Measurements from ENCODE around the gene SKAP1. TPM values are rescaled to one million over a fixed set of nuclear protein-coding genes. Genes with fewer than 3 reads are reported as not detected.
A peak's percentile ranks its signal among the peaks of the same experiment; 100 is the strongest.
"Not testable (repeated sequence)": the region's sequence is repeated elsewhere in the genome, so short reads cannot be mapped to it uniquely, and the experiment has no call there.

Gene SKAP1
- total RNA-seq, 1 experiment from 2014 or later, result 4.7 TPM

GRCh38 chr17:48413613-48414405 is 16.2 kb downstream of the SKAP1 start:
- DNase-seq (ENCODE audit: low spot score), result no peak

DNA sequence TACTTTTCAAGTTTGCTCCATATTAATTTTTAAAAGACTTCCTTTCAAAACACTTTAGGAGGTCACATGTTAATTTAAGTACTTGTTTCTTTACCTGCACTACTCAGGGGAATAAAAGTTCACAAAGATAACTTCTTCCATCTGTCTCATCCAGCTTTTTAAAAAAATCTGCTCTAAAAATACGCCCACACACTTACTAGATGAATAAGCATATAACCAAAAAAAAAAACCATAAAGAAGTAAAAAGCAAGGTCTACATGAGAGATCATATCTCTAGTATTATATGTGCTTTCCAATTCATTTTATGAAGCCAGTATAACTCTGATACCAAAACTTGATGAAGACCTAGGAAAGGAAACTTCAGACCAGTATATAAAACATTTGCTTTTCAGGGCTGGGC is 17.2 kb downstream of the SKAP1 start:
- no peak for DNase-seq (ENCODE audit: low spot score)

GRCh38 chr17:48410821-48411220 is 19.2 kb downstream of the SKAP1 start:
- not testable (repeated sequence) for DNase-seq (ENCODE audit: low spot score)

GRCh38 chr17:48409607-48410006 is 20.4 kb downstream of the SKAP1 start:
- DNase-seq (ENCODE audit: low spot score), result no peak

DNA sequence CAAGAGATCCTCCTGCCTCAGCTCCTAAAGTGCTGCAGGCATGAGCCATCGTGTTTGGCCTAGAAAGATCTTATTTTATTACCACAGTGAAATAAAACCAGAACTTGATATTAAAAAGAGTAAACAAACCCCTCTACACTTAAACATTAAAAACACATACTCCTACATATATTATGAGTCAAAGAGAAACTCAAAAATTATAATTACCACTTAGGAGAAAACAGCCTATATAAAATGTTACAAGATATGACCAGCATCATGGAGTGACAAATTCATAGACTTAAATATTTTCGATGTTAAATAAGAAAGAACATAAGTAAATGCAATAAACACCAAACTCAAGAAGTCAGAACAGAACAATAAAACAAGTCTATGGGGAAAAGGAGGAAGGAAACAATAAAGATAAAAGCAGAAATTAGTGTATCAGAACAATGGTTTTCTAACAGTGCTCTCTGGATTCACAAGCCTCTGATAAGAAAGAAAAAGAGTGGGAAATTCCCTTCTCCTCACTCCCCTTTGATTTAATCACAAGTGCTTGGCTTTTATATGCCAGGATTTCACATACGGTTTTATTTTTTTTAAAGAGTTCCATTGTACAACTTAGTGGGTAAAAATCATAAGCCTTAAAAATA is 23.0 kb downstream of the SKAP1 start:
- no peak for DNase-seq (ENCODE audit: low spot score)

GRCh38 chr17:48394821-48395220 is 35.2 kb downstream of the SKAP1 start:
- no peak for DNase-seq (ENCODE audit: low spot score)

DNA sequence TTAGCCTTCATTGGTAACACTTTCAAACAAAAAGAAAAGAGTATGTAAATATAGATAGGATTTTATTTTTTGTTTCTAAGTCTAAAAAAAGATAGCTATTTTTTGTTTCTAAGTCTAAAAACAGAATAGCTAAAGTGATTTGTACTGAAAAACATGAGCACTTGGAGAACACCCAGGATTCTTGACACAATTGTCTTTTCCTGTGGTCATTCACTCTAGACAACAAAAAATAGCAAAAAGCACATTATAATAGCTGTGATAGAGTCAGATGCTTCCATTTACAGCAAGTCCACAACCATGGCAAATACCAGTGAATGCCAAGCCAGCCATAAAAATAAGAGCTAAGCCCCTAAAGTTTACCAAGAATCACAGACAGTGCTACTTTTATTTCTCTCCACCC is 36.7 kb downstream of the SKAP1 start:
- no peak for DNase-seq (ENCODE audit: low spot score)

DNA sequence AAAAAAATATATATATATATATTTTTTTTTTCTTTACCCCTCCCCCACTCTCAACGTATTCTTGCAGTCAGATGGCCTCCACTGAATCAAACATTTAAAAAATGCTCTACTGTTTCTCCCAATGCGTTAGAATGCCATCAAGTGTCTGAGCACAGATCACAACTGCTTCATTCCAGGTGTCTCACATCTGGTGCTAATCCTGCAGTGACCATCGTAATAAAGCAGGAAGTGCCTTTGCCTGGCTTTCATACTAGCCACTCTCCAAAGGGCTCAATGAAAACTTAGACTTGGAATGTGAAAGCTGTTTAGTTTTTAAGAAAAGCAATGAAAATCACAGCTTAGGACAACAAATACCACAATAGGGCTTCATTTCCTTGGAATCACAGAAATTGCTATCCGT is 37.2 kb downstream of the SKAP1 start:
- DNase-seq (ENCODE audit: low spot score), result no peak

GRCh38 chr17:48391444-48391843 is 38.6 kb downstream of the SKAP1 start:
- DNase-seq (ENCODE audit: low spot score), result no peak

DNA sequence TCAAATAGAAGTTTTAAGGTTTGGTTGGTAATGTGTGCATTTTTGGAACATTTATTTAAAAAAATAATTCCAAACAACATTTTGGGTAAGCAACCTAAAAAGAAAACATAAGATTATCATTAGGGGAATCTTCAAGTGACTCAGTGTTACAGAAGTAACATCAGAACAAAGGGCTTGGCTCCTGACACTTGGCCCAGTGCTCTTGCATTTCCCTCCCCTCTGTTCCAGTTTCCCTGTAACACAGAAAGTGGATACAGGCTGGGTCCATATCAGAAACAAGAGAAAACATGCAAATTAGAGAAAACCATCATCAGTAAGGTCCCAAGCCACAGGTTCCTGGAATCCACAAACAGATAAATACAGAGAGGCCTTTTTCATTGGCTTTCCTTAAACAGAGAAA is 40.1 kb downstream of the SKAP1 start:
- DNase-seq (ENCODE audit: low spot score), result no peak

DNA sequence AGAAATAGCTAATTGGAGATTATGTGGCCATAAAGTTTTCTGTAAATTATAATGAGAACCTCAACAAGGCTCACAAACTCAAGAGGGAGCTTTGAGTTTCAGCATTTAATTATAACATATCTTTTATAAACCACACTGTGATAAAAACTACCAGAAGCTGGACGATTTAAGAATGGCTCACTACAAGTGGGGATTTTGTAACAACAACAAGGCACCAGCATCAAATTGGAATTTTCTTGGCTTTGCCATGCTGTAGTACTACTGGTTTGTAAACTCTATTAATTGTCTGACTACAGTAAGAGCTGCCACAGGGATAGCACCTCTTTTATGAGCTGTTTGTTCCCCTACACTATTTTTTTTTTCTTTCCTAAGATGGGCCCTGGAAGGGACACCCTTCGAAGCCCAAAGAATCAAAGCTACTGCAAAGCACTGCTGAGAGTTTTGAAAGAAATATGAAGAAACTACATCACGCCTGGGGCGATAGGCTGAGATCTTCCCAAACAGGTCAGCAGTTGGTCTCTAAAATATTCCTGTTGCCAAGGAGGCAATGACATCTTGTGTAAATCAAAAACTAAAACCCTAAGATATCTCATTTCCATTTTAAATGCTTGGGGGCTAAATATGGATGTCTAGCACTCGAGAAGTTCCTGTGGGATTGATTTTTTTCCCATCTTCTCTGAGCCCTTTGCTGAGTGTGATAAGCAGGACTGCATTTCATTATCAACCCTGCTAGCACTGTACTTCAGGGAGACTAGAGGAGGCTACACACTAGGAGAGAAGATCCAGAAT is 40.9 kb downstream of the SKAP1 start:
- DNase-seq (ENCODE audit: low spot score), result no peak

GRCh38 chr17:48386826-48387225 is 43.2 kb downstream of the SKAP1 start:
- DNase-seq (ENCODE audit: low spot score), result no peak

DNA sequence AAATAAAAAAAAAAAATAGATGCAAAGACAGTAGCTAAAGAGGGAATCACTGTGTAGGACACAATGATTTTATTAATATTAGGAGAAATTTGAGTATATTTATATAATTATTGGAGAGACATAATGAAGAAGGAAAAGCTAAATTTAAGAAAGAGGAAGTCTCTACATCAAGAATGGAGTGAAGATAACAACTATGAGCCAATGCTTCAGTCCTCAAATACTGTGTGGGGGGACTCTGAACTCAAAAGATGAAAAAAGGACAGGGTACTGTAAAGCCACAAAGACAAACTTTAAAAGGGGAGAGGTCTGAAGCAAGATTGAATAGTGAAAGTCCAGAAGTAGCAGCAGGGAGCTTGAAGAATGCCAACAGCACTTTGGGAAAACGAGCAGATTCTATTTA is 44.7 kb downstream of the SKAP1 start:
- no peak for DNase-seq (ENCODE audit: low spot score)

DNA sequence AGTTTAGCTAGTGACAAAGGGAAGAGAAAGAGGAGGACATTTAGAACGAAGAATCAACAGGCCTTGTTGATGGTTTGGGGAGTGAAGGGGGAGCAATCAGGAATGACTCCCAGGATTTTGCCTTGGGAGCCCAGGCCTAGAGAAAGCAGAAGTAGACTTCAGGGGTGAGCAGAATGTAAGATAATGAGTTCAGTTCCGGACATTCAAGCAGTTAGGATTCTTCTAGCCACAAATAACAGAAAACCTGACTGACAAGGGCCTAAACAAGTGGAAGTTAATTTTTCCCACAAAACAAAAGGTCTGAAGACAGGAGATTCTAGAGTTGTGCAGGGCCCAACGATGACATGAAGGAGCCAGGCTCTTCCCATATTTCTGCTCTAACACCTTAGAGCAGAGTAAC is 45.9 kb downstream of the SKAP1 start:
- no peak for DNase-seq (ENCODE audit: low spot score)

DNA sequence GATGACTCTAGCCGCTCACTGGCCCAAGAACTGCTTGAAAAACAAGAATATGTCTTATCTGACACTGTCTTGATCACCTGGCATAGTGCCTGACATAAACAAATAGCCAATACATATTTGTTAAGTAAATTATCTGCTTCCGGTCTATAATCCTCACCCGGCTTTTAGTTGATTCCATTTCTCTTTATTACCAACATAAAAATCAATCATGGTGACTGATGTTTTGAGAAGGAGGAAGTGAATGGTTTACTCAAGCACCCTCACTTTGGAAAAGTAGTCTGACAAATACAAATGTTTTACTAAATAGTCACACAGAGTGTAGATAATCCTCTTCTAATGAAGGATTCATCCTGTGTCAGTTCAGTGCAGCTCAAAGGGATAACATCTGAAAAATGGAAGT is 47.0 kb downstream of the SKAP1 start:
- DNase-seq (ENCODE audit: low spot score), result peak; percentile 59

DNA sequence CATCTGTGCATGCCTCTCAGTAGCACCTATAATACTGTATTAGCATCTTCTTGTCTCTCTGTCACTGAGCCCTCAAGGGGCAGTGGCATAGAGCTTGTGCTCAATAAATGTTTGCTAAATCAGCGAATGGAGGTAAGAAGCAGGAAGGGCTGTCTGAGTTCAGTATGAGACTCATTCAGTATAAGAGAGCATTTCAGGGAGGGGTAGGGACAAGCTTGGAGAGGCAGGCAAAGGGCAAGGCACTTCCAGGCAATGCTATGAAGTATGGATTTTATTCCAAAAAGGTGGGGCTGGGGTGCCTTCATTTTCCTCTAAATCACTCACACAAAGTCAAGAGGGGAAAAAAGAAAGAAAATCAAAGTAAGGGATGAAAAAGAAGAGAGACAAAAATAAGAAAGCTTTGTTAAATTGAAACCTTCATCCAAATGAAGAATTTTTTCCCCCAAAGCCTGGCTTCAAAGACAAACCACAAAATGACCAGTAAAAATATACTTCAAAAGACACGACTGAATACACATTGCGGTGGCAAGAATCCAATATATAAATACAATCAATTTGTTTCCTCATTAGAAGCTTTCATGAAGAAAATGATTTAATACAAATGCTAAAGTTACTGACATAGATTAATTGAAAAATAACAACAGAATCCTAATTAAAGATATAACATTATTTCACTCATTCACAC is 51.2 kb downstream of the SKAP1 start:
- peak; percentile 55 for DNase-seq (ENCODE audit: low spot score)

DNA sequence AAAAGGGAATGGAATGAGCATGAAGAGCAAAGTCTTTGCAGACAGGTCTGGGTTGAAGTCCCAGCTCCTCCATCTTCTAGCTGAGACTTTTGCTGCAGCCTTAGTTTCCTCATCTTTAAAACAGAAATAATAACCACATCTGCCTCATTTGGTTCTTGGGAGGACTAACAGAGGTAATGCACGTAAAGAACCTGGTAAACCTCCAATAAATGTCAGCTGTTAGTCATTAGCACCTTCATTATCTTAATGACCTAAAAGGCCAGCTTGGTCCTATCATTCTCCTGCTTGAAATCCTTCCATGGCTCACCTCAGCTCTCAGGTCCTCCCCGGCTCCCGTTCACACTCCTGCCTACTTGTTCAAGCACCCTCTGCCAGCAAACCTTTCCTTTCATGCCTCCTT is 51.8 kb downstream of the SKAP1 start:
- peak; percentile 13 for DNase-seq (ENCODE audit: low spot score)

- DNase-seq (ENCODE audit: low spot score), result no peak
Measured at GRCh38 chr17:48376682-48377325, 53.2 kb downstream of the SKAP1 start.

- DNase-seq (ENCODE audit: low spot score), result no peak
Measured at GRCh38 chr17:48375356-48375755, 54.7 kb downstream of the SKAP1 start.

GRCh38 chr17:48374650-48375230 is 55.3 kb downstream of the SKAP1 start:
- DNase-seq (ENCODE audit: low spot score), result peak; percentile 75

GRCh38 chr17:48373883-48374282 is 56.1 kb downstream of the SKAP1 start:
- no peak for DNase-seq (ENCODE audit: low spot score)
